NK-92 (cell line): ENCODE results near the gene SERP2.

Experiments
- DNase-seq: peaks from one replicate; lab custom pipeline; 2025; ENCODE audit not compliant: unreplicated experiment; lab: John Stamatoyannopoulos, UW

SERP2 gene

GRCh38 chr13:44432650-44433049 is 59.0 kb downstream of the SERP2 start:
- no peak for DNase-seq

GRCh38 chr13:44433863-44434765 is 60.5 kb downstream of the SERP2 start:
- DNase-seq: no peak

- no peak for DNase-seq
These were observed 61.1 kb downstream of the SERP2 start for GRCh38 chr13:44434766-44435141.

GRCh38 chr13:44435142-44435918 is 61.7 kb downstream of the SERP2 start:
- peak; percentile 53 for DNase-seq

GRCh38 chr13:44435919-44436510 is 62.4 kb downstream of the SERP2 start:
- DNase-seq: no peak

- no peak for DNase-seq
These were observed 63.1 kb downstream of the SERP2 start for GRCh38 chr13:44436589-44437337.

- DNase-seq: no peak
These were observed 64.0 kb downstream of the SERP2 start for GRCh38 chr13:44437356-44438233.

GRCh38 chr13:44438234-44438579 is 64.6 kb downstream of the SERP2 start:
- DNase-seq: no peak

- DNase-seq: no peak
These were observed 65.9 kb downstream of the SERP2 start for GRCh38 chr13:44439452-44440024.

- DNase-seq: no peak
These were observed 66.5 kb downstream of the SERP2 start for GRCh38 chr13:44440046-44440608.
